ENCODE results near the gene VEZT. TPM values are rescaled to one million over a fixed set of nuclear protein-coding genes. Genes with fewer than 3 reads are reported as not detected.

The VEZT gene
- total RNA-seq, 1 donor from 2014 or later, result 64.2 TPM

DNA sequence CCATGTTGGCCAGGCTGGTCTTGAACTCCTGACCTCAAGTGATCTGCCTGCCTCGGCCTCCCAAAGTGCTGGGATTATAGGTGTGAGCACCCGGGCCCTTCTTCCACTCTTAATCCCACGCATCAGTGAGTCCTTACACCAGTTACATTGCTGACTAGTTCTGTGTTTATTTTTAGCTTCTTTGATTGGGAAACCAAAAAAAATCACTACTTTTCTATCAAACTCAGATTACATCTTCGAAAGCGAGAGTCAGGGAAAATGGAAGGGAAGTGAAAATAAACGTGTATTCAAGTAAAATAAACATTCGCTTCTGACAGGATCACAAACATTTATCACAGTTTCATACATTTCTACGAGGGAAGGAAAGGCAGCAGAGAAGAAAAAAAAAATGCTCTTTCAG is 32.5 kb upstream of the VEZT start:
- no peak for ATAC-seq

DNA sequence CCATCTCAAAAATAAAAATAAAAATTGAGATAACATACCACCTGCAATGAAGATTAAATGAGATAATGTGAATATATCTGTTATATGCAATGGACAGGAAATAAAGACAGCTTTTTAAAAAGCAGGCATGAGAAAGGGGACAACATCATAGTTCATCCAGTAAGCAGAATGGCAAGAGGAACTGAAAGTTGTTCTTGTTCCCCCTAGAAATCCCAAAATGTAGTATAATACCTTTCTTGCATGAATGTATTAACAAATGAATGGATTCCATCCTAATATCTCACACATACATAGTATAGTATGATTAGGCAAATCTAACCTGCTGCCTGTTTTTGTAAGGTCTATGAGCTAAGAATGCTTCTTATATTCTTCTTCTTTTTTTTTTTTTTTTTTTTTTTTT is 31.8 kb upstream of the VEZT start:
- no peak for DNase-seq
- Histone ChIP-seq H3K9me3 (no peaks in the 10 kb centered on the region), H3K4me3 (no peak overlapping the region), H3K27ac (no peak overlapping the region), H3K36me3 (no peaks in the 10 kb centered on the region), H3K4me1 (no peaks in the 10 kb centered on the region), H3K27me3 (ENCODE audit: low read depth) (no peaks in the 10 kb centered on the region)
- TF ChIP-seq, protein P1, sequence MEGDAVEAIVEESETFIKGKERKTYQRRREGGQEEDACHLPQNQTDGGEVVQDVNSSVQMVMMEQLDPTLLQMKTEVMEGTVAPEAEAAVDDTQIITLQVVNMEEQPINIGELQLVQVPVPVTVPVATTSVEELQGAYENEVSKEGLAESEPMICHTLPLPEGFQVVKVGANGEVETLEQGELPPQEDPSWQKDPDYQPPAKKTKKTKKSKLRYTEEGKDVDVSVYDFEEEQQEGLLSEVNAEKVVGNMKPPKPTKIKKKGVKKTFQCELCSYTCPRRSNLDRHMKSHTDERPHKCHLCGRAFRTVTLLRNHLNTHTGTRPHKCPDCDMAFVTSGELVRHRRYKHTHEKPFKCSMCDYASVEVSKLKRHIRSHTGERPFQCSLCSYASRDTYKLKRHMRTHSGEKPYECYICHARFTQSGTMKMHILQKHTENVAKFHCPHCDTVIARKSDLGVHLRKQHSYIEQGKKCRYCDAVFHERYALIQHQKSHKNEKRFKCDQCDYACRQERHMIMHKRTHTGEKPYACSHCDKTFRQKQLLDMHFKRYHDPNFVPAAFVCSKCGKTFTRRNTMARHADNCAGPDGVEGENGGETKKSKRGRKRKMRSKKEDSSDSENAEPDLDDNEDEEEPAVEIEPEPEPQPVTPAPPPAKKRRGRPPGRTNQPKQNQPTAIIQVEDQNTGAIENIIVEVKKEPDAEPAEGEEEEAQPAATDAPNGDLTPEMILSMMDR (IDR thresholded peaks at IDR 0.05), result no peak
- no peak for ATAC-seq
- intact Hi-C loops (cut with DNase I), result no loop called here

More for the DNA sequence above, 32.5 kb upstream of the VEZT start:
- H3K9me3 ChIP-seq, result no peaks in the 10 kb centered on the region
- no peak overlapping the region for H3K4me3 ChIP-seq
- no peaks in the 10 kb centered on the region for H3K27me3 ChIP-seq (ENCODE audit: low read depth)
- H3K27ac ChIP-seq, result no peak overlapping the region
- TF ChIP-seq, protein P1 (IDR thresholded peaks at IDR 0.05), result no peak
- no peaks in the 10 kb centered on the region for H3K36me3 ChIP-seq
- no peaks in the 10 kb centered on the region for H3K4me1 ChIP-seq
- no peak for DNase-seq
- intact Hi-C loops (cut with DNase I), result no loop called here

DNA sequence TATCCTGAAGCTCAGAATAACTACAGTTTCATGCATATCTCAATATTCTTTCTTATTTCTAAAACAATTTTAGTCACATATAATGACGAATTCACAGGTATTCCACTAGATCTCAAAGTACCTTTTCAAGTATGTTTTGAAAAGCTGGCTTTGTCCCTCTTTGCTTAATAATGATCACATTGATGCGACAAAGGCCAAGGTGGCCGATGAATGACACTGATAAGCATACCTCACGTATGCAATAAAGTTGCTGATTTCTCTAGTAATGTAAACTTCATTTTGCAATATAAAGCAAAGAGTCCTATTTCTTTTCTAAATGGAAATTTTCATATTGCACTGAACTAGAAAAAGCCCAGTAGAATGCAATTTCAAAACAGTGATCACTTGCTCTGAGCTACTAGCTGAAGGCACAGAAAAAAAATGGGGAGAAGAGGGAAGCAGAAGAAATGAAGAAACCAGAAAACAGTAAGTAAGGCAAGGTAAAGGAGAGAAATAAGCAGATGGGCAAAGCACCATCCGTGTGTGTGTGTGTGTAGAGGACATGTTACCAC is 29.7 kb upstream of the VEZT start:
- intact Hi-C loops (cut with DNase I), result no loop called here
- Histone ChIP-seq H3K27me3 (ENCODE audit: low read depth) (no peaks in the 10 kb centered on the region), H3K4me3 (no peak overlapping the region), H3K36me3 (no peaks in the 10 kb centered on the region), H3K27ac (no peak overlapping the region), H3K4me1 (peaks cover 5% of the 10 kb centered on the region), H3K9me3 (no peaks in the 10 kb centered on the region)
- TF ChIP-seq, protein P1 (IDR thresholded peaks at IDR 0.05), result no peak
- ATAC-seq (no peak), DNase-seq (no peak)

DNA sequence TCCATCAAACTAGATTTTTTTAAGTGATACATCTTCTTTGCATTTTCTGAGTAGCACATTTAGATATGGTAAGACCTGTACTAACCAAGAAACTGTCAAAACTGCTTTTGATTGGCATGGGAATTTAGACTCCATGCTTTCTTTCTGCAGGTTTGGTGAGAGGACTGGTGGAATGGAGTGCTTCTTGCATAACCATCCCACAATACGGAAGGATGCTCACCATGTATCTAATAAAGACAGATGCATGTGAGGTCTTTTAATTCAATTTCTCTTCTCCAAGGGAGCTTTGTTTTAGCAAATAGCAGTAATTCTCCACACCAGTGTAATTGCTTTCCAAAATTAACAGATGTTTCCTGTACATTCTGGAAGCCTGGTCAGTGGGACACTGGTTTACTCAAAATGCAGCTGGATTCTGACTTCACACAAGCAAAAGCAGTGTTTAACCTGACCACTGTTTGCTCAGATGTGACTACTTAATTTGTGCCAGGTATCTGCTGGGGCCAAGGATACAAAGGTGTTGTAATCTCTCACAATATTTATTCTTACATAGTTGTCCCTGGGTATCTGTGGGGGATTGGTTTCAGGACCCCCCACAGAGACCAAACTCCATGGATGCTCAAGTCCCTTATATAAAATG is 26.4 kb upstream of the VEZT start:
- TF ChIP-seq, protein P1 (IDR thresholded peaks at IDR 0.05), result no peak
- DNase-seq (no peak), ATAC-seq (no peak)
- Histone ChIP-seq H3K36me3 (no peaks in the 10 kb centered on the region), H3K4me3 (no peak overlapping the region), H3K9me3 (no peaks in the 10 kb centered on the region), H3K4me1 (peaks cover 5% of the 10 kb centered on the region), H3K27ac (no peak overlapping the region), H3K27me3 (ENCODE audit: low read depth) (no peaks in the 10 kb centered on the region)
- intact Hi-C loops (cut with DNase I), result no loop called here

DNA sequence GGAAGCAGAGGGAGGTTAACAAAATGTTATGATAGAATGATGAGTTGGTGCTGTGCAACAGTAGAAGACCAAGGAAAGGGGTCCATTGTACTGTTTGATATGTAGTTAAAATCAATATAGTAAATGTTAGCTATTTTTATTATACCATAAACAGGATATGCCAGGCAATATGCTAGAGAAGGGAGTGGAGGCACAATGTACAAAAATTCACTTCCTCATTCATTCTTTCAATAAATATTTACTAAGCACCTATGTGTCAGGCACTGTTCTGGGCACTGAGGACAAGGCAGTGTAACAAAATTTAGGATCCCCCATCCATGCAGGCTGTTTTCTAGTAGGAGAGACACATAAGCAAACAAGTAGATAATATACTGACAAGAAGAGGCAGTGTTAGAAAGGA is 25.3 kb upstream of the VEZT start:
- TF ChIP-seq, protein P1 (IDR thresholded peaks at IDR 0.05), result no peak
- H3K27me3 ChIP-seq (ENCODE audit: low read depth), result no peaks in the 10 kb centered on the region
- no peaks in the 10 kb centered on the region for H3K9me3 ChIP-seq
- no peak overlapping the region for H3K27ac ChIP-seq
- H3K4me1 ChIP-seq, result peaks cover 5% of the 10 kb centered on the region
- H3K4me3 ChIP-seq, result no peak overlapping the region
- H3K36me3 ChIP-seq, result no peaks in the 10 kb centered on the region
- DNase-seq (no peak), ATAC-seq (no peak)
- intact Hi-C loops (cut with DNase I), result no loop called here

Data from lower lobe of right lung (tissue), 2 donors.